SK-N-SH (cell line): ENCODE data around the gene NAMPT. TPM values are rescaled to one million over a fixed set of nuclear protein-coding genes. Genes with fewer than 3 reads are reported as not detected.

Source experiments
- CTCF ChIA-PET: fragments of 300-600, 350-600 bp; formaldehyde crosslinking; extraction: SDS; loops from one replicate; lab custom pipeline; 2021; lab: Yijun Ruan, JAX
- POLR2A ChIA-PET: fragments of 350-600 bp; sonication (Branson Sonifier 250); formaldehyde crosslinking; extraction: SDS; loops from one replicate; lab custom pipeline; 2020; ENCODE audit warnings: antibody characterized with exemption, inconsistent platforms; lab: Yijun Ruan, JAX
- DNase-seq: peaks from one replicate; pipeline ENCODE4 v3.0.0; 2012
- H2AFZ ChIP-seq: fragments of 200-600 bp; sonication (generic); 2 replicates; pipeline ENCODE4 v1.8.1; 2016; ENCODE audit warnings: antibody characterized with exemption, mild to moderate bottlenecking, low read depth
- H3F3A ChIP-seq: fragments of 200-600 bp; sonication (generic); replicated peaks from 2 replicates; pipeline ENCODE3; 2016; ENCODE audit warnings: antibody characterized with exemption, mild to moderate bottlenecking; ENCODE audit not compliant: insufficient read depth
- H3K27ac ChIP-seq, 2 experiments: fragments of 200-500 bp in 1 of 2; fragments of 200-600 bp in 1 of 2; sonication (Bioruptor generic) in 1 of 2; sonication (generic), shearing (Covaris generic) in 1 of 2; 2 replicates each; pipeline versions ENCODE4 v1.5.1 to v1.6.1; 2014 to 2016; ENCODE audit warnings: low read depth in 2 of 2, inconsistent platforms in 1 of 2, low read length in 1 of 2, mild to moderate bottlenecking in 1 of 2, mixed read lengths in 1 of 2
- H3K27me3 ChIP-seq: fragments of 200-600 bp; sonication (generic), shearing (Covaris generic); 2 replicates; pipeline ENCODE4 v1.6.1; 2016; ENCODE audit warnings: mixed run types; ENCODE audit not compliant: insufficient read depth
- H3K36me3 ChIP-seq, 2 experiments: fragments of 200-500 bp in 1 of 2; fragments of 200-600 bp in 1 of 2; sonication (Bioruptor generic) in 1 of 2; sonication (generic) in 1 of 2; replicated peaks in 1 of 2; 2 replicates each; pipeline versions ENCODE3 to v1.5.1; 2014 to 2016; ENCODE audit warnings: low read length in 1 of 2, mild to moderate bottlenecking in 1 of 2; ENCODE audit not compliant: insufficient read depth in 2 of 2, control insufficient read depth in 1 of 2
- H3K4me1 ChIP-seq, 2 experiments: fragments of 200-500 bp in 1 of 2; fragments of 200-600 bp in 1 of 2; sonication (Bioruptor generic) in 1 of 2; sonication (generic), shearing (Covaris generic) in 1 of 2; 2 replicates each; pipeline versions ENCODE4 v1.5.1 to v1.6.1; 2014 to 2016; ENCODE audit warnings: low read depth in 1 of 2, low read length in 1 of 2, mixed run types in 1 of 2; ENCODE audit not compliant: insufficient read depth in 2 of 2, control insufficient read depth in 1 of 2
- H3K4me2 ChIP-seq: fragments of 200-600 bp; sonication (generic), shearing (Covaris generic); 2 replicates; pipeline ENCODE4 v1.6.1; 2017; ENCODE audit warnings: mixed run types
- H3K4me3 ChIP-seq, 2 experiments: fragments of 200-500 bp in 1 of 2; fragments of 200-600 bp in 1 of 2; sonication (Bioruptor generic) in 1 of 2; sonication (generic), shearing (Covaris generic) in 1 of 2; 2 replicates each; pipeline versions ENCODE4 v1.5.1 to v1.8.1; 2014 to 2016; ENCODE audit warnings: low read depth in 2 of 2, inconsistent platforms in 1 of 2, low read length in 1 of 2, mild to moderate bottlenecking in 1 of 2, mixed read lengths in 1 of 2, moderate library complexity in 1 of 2
- H3K79me2 ChIP-seq: fragments of 200-600 bp; sonication (generic); 2 replicates; pipeline ENCODE4 v1.8.1; 2017; ENCODE audit warnings: mild to moderate bottlenecking; ENCODE audit not compliant: insufficient read depth
- H3K9ac ChIP-seq: fragments of 200-600 bp; sonication (generic); 2 replicates; pipeline ENCODE4 v1.6.1; 2017; ENCODE audit warnings: mixed run types
- H3K9me2 ChIP-seq: fragments of 200-600 bp; sonication (generic); 2 replicates; pipeline ENCODE4 v1.6.1; 2017; ENCODE audit warnings: mixed run types
- H3K9me3 ChIP-seq: fragments of 200-600 bp; sonication (generic); 2 replicates; pipeline ENCODE4 v1.6.1; 2017; ENCODE audit warnings: mixed run types, mild to moderate bottlenecking, moderate library complexity
- H4K20me1 ChIP-seq: fragments of 200-600 bp; sonication (generic); 2 replicates; pipeline ENCODE4 v1.6.1; 2017; ENCODE audit warnings: mild to moderate bottlenecking, mixed run types; ENCODE audit not compliant: insufficient read depth
- ELF1 ChIP-seq: IDR thresholded peaks from 2 replicates; pipeline ENCODE4 v1.4.0; 2012
- FOSL2 ChIP-seq: IDR thresholded peaks from 2 replicates; pipeline ENCODE4 v1.4.0; 2012; ENCODE audit warnings: low read depth, mild to moderate bottlenecking, moderate library complexity, borderline replicate concordance
- FOXJ3 ChIP-seq: sonication (generic); formaldehyde crosslinking; IDR thresholded peaks from 2 replicates; pipeline ENCODE4 v1.5.1; 2020; ENCODE audit warnings: mild to moderate bottlenecking, missing genetic modification reagents
- FOXM1 ChIP-seq: IDR thresholded peaks from 2 replicates; pipeline ENCODE4 v1.4.0; 2012; ENCODE audit warnings: low read depth, mild to moderate bottlenecking
- GABPA ChIP-seq: IDR thresholded peaks from 2 replicates; pipeline ENCODE4 v1.4.0; 2012; ENCODE audit warnings: low read depth, mild to moderate bottlenecking
- IRF3 ChIP-seq: fragments of 150-350 bp; IDR thresholded peaks from 2 replicates; pipeline ENCODE4 v1.6.1; 2016; ENCODE audit warnings: mild to moderate bottlenecking, low read depth, low read length
- JUND ChIP-seq: IDR thresholded peaks from 2 replicates; pipeline ENCODE4 v1.4.0; 2012
- MEF2A ChIP-seq: IDR thresholded peaks from 2 replicates; pipeline ENCODE4 v1.4.0; 2012; ENCODE audit warnings: low read depth, borderline replicate concordance
- MXI1 ChIP-seq: IDR thresholded peaks from 2 replicates; pipeline ENCODE4 v1.6.1; 2012; ENCODE audit warnings: mild to moderate bottlenecking, low read depth, low read length, improper control_type of control experiment
- NRF1 ChIP-seq: IDR thresholded peaks from 2 replicates; pipeline ENCODE4 v1.6.1; 2012; ENCODE audit warnings: low read depth, mild to moderate bottlenecking, low read length
- PBX3 ChIP-seq: IDR thresholded peaks from 2 replicates; pipeline ENCODE4; 2012
- RAD21 ChIP-seq: IDR thresholded peaks from 2 replicates; pipeline ENCODE4 v1.6.1; 2012; ENCODE audit warnings: mild to moderate bottlenecking, low read length
- REST ChIP-seq: IDR thresholded peaks from 2 replicates; pipeline ENCODE4 v1.6.1; 2012; ENCODE audit warnings: mild to moderate bottlenecking, low read depth, low read length, moderate library complexity
- RFX5 ChIP-seq: IDR thresholded peaks from 2 replicates; pipeline ENCODE4 v1.6.1; 2012; ENCODE audit warnings: mild to moderate bottlenecking, improper control_type of control experiment, low read length
- TCF12 ChIP-seq: IDR thresholded peaks from 2 replicates; pipeline ENCODE4 v1.4.0; 2012
- YY1 ChIP-seq: IDR thresholded peaks from 2 replicates; pipeline ENCODE4 v1.4.0; 2012; ENCODE audit warnings: low read depth, mild to moderate bottlenecking
- polyA plus RNA-seq, 3 experiments: library from polyadenylated mRNA; depleted of rRNA; stranded (reverse); fragments of >200 nt; gene quantifications; 2 replicates each; pipeline ENCODE4 v1.2.3, GENCODE V29; 2012

Gene NAMPT
- polyA plus RNA-seq, 1 of the 3 experiments (the other 2 are of a cell fraction) = 20.1 TPM

GRCh38 chr7:106225856-106226255, 58.9 kb downstream of the NAMPT start:
- peaks cover 4% of the 10 kb centered on the region for H3F3A ChIP-seq
- ChIA-PET CTCF (interaction anchor here (0.9 to 3.2 kb wide), 2 partner anchors 49 to 236 kb away, joined by 3 to 16 read pairs; no protein-coding TSS in a partner anchor), POLR2A (no interaction called here)
- H3K4me2 ChIP-seq = no peak overlapping the region
- H3K27me3 ChIP-seq = no peaks in the 10 kb centered on the region
- no peaks in the 10 kb centered on the region for H3K36me3 ChIP-seq
- no peaks in the 10 kb centered on the region for H4K20me1 ChIP-seq
- H3K9ac ChIP-seq = no peak overlapping the region
- TF ChIP-seq REST (no peak), NRF1 (no peak), FOSL2 (peak; percentile 14; the same call in 1 of the 2 replicates), RAD21 (no peak), IRF3 (no peak), RFX5 (no peak), ELF1 (no peak), MXI1 (no peak), FOXJ3 (CRISPR knock-in tag) (no peak), MEF2A (no peak), GABPA (no peak), FOXM1 (no peak), PBX3 (peak; percentile 7; the same call in 1 of the 2 replicates), JUND (no peak), TCF12 (0 out of 2 replicates have a peak, but pooled peaks have one; percentile 23), YY1 (no peak)
- H3K9me2 ChIP-seq = no peaks in the 10 kb centered on the region
- H3K4me3 ChIP-seq = no peak overlapping the region
- no peaks in the 10 kb centered on the region for H3K79me2 ChIP-seq
- H3K4me1 ChIP-seq = peaks cover 0 to 3% of the 10 kb centered on the region in 2 experiments; a peak in 1 of 4 replicates
- no peak for DNase-seq
- H2AFZ ChIP-seq = no peak overlapping the region
- no peaks in the 10 kb centered on the region for H3K9me3 ChIP-seq
- no peak overlapping the region for H3K27ac ChIP-seq
